NAMALWA (cell line): ENCODE results near the gene EXOC6B.
A peak's percentile ranks its signal among the peaks of the same experiment; 100 is the strongest.

Source experiments
- DNase-seq: peaks from one replicate; pipeline ENCODE4 v3.0.0-alpha.2; 2015; ENCODE audit warnings: low spot score

The EXOC6B gene

GRCh38 chr2:72828840-72829507, 3.1 kb upstream of the EXOC6B start:
- no peak for DNase-seq

- DNase-seq = no peak
These were observed 2.3 kb upstream of the EXOC6B start for GRCh38 chr2:72827966-72828646.

- no peak for DNase-seq
These were observed 1.7 kb upstream of the EXOC6B start for GRCh38 chr2:72827487-72827886.

- no peak for DNase-seq
These were observed 284 bp upstream of the EXOC6B start for GRCh38 chr2:72826156-72826477.

GRCh38 chr2:72824224-72824842, 1.5 kb downstream of the EXOC6B start:
- no peak for DNase-seq

- no peak for DNase-seq
These were observed 3.0 kb downstream of the EXOC6B start for GRCh38 chr2:72822794-72823193.

GRCh38 chr2:72821983-72822382, 3.9 kb downstream of the EXOC6B start:
- DNase-seq = no peak

GRCh38 chr2:72821118-72821517, 4.7 kb downstream of the EXOC6B start:
- DNase-seq = no peak

- no peak for DNase-seq
These were observed 6.3 kb downstream of the EXOC6B start for GRCh38 chr2:72819501-72819900.

- no peak for DNase-seq
These were observed 10.1 kb downstream of the EXOC6B start for GRCh38 chr2:72815655-72816278.

GRCh38 chr2:72813841-72814240, 12.0 kb downstream of the EXOC6B start:
- no peak for DNase-seq

GRCh38 chr2:72810165-72810564, 15.7 kb downstream of the EXOC6B start:
- DNase-seq = no peak

GRCh38 chr2:72809095-72809494, 16.7 kb downstream of the EXOC6B start:
- no peak for DNase-seq

GRCh38 chr2:72806280-72806945, 19.4 kb downstream of the EXOC6B start:
- DNase-seq = no peak

GRCh38 chr2:72803626-72804320, 22.1 kb downstream of the EXOC6B start:
- DNase-seq = no peak

GRCh38 chr2:72803151-72803550, 22.7 kb downstream of the EXOC6B start:
- DNase-seq = no peak

- DNase-seq = no peak
These were observed 25.3 kb downstream of the EXOC6B start for GRCh38 chr2:72800492-72800891.

- peak; percentile 7 for DNase-seq
These were observed 28.1 kb downstream of the EXOC6B start for GRCh38 chr2:72797740-72798139.

GRCh38 chr2:72796766-72797165, 29.1 kb downstream of the EXOC6B start:
- DNase-seq = no peak

- DNase-seq = no peak
These were observed 31.3 kb downstream of the EXOC6B start for GRCh38 chr2:72794572-72794971.

GRCh38 chr2:72793798-72794440, 31.9 kb downstream of the EXOC6B start:
- no peak for DNase-seq
